GM18526 (cell line): ENCODE data around the gene ZSWIM9.

Source experiments
- POLR2A ChIP-seq: IDR thresholded peaks from 3 replicates; pipeline ENCODE4 v1.6.1; 2011; ENCODE audit not compliant: insufficient read length; ENCODE audit errors: extremely low read depth

Gene ZSWIM9

DNA sequence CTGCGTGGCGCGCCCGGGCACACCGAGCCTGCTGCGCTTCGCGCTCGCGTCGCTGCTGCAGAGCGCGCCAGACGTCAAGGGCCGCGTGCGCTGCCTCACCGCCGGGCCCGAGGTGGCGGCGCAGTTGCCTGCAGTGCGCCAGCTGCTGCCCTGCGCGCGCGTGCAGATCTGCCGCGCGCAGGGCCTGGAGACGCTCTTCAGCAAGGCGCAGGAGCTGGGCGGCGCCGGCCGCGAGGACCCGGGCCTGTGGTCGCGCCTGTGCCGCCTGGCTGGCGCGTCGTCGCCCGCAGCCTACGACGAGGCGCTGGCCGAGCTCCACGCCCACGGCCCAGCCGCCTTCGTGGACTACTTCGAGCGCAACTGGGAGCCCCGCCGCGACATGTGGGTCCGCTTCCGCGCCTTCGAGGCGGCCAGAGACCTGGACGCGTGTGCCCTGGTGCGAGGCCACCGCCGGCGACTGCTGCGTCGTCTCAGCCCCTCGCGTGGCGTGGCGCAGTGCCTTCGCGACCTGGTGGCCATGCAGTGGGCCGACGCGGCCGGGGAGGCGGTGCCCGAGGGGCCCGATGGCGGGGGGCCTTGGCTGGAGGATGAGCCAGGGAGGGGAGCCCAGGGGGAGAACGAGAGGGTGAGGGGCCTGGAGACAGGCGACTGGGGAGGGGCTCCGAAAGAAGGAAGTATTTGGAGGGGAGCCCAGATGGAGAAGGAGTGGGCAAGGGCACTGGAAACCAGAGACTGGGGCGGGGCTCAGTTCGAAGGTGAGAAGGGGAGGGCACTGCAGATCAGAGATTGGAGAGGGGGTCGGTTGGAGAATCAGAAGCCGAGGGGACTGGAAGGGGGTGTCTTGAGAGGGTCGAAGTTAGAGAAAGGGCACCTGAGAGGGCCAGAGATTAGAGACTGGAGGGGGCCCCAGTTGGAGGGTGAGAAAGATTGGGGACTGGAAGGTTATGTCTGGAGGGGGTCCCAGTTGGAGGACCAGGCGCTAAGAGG, 24.7 kb downstream of the ZSWIM9 start:
- no peak for TF ChIP-seq POLR2A

DNA sequence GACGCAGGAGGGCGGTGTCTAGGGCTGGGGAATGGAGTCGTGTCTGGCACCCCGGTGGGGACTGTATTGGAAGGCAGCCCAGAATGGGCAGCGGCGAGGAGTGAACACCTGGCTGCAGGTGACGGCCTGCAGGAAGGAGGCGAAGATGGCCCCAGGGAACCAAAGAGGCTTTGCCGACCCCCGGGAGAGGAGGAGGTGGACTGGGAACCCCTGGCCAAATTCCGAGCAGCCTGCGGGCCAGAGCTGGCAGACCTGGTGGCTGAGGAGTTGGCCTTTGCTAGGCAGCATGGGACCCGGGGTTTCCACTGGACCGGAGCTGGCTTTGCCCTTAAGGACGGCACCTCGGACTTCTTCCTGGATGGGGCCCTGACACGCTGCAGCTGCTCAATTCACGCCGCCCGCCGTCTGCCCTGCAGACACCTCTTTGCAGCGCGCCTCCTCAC, 25.9 kb downstream of the ZSWIM9 start:
- no peak for TF ChIP-seq POLR2A

- TF ChIP-seq POLR2A = no peak
Measured at GRCh38 chr19:48196933-48197665, 26.6 kb downstream of the ZSWIM9 start.

- no peak for TF ChIP-seq POLR2A
Measured at GRCh38 chr19:48203222-48203793, 32.8 kb downstream of the ZSWIM9 start.

DNA sequence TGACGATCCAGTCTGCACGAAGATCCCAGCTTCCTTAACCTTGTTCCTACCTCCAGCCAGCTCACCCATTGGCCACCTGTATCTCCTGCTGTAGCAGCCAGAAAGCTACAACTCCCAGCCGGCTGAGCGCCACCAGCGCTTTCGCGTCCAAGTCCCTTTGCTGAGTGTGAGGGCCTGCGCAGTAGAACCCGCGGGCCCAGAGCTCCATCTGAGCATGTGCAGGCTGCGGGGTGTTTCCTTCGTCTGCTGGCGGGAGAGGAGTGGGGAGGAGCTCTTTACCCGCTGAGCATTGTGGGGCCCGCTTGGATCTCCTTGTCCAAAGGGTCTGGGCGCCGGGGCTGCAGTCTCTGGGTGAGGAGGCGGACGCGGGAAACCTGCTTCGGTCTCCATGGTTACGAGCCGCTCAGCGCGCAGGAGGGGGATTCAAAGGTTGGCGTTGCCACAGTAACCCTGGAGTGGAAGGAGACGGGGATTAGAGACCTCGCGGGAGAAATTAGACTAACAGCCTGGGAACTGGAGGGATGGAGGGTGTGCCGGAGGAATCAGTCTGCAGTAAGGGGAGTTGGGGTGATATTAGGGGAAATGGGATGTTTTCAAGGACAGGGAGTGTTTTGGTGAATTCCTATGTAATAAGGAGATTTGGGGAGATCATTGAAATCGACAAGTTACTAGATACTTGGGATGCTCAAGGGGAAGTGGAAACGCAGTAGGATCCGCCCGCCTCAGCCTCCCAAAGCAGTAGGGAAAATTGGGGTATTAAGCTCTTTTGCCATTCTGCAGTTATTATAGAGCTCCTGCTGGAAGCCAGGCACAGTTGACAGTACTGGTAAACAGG, 33.5 kb downstream of the ZSWIM9 start:
- TF ChIP-seq POLR2A = peak; percentile 81

DNA sequence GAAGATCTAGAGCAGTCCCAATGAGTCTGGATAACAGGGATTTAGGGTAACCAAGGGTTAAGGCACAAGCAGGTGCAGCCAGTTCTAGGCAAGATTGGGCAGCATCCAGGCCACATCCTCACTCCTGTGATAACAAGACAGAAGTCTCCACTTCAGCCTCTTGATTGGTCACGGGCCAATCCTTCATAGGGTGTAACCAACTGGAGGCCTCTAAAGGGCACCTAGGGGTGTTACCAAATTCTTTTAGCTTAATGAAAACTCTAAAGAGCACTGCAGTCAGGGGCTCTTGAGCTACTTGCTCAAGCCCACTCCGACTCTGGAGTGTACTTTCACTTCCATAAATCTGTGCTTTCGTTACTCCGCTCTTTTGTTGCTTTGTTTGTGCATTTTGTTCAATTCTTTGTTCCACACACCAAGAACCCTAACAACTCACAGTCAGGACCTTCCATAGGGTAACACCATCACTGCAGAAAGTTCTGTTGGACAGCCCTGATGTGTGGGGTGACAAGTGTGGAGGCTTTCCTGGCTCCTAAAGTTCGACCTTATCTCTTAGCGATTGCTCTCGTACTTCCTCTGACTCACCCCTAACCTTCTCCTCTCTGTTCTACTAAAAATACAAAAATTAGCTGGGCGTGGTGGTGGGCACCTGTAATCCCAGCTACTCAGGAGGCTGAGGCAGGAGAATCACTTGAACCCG, 36.1 kb downstream of the ZSWIM9 start:
- TF ChIP-seq POLR2A = no peak

DNA sequence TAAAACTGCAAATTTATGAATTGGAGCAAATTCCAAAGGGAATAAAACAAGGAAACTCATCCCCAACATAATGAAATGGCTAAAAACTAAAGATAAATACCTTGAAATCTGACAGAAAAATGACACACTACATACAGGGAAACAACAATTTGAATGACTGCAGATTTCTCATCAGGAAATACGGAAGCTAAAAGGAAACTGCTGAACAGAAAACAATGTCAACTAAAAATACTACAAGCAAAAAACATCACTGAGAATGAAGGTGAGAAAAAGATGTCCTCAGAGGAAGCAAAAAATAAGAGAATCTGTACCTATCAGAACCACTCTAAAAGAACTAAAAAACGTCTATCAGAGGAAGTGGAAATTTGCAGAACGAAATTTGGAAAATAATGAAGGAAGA, 39.5 kb downstream of the ZSWIM9 start:
- TF ChIP-seq POLR2A = no peak

DNA sequence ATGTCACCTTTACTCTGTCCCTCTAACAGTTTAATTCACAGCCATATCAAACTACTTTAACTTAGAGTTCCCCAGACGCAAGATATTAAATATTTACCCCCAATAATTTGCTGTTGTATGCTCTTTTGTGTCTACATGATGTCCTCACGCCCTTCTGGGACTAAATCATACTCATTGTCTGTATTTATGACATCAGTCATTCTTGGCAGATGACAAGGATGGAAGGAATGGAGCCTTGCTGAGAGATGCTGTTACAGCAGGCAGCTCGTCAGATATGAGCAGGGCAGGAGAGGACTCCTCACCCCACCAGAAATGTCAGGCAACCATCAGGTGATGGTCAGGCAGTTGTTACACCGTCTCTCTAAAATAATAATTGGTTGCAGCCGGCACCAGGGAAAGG, 43.5 kb downstream of the ZSWIM9 start:
- no peak for TF ChIP-seq POLR2A

DNA sequence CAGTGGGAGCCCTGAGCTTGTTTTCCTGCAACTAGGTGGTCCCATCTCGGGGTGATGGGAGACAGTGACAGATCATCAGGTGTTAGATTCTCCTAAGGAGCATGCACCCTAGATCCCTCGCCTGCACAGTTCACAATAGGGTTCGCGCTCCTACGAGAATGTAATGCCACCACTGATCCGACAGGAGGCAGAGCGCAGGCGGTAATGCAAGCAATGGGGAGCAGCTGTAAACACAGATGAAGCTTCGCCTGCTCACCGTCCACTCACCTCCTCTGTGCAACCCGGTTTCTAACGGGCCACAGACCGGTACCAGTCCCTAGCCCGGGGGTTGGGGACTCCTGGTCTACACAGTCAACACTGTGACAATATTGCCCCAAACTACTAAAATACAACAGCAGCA, 46.5 kb downstream of the ZSWIM9 start:
- TF ChIP-seq POLR2A = no peak

DNA sequence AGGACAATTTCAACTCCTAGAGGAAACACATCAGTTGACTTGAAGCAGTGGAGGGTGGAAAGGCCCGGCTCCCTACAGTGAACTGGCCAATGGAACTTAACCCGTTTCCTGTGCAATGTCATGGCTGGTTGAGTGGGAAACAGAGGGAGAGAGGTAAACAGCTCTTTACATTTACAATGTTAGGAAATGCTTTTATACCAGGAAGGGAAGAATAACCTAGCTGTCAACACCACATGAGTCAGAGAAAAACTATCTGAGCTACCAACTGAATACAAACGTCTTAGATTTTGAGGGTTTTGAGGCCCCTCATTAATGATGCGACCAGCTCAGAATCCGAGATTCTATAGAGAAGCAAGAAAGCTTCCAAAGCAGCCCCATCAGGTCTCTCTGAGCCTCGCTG, 48.5 kb downstream of the ZSWIM9 start:
- TF ChIP-seq POLR2A = no peak

- no peak for TF ChIP-seq POLR2A
Measured at GRCh38 chr19:48221628-48222027, 51.1 kb downstream of the ZSWIM9 start.

GRCh38 chr19:48230555-48231129, 60.2 kb downstream of the ZSWIM9 start:
- TF ChIP-seq POLR2A = no peak

DNA sequence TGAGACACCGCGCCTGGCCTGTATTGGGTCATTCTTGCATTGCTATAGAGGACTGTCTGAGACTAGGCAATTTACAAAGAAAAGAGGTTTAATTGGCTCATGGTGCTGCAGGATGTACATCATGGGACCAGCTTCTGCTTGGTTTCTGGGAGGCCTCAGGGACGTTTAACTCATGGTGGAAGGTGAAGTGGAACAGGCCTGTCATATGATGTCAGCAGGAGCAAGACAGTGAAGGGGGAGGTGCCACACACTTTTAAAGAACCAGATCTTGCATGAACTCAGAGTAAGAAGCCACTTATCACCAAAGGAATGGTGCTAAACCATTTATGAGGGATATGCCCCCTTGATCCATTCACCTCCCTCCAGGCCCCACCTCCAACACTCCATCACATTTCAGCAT, 66.6 kb downstream of the ZSWIM9 start:
- TF ChIP-seq POLR2A = no peak

DNA sequence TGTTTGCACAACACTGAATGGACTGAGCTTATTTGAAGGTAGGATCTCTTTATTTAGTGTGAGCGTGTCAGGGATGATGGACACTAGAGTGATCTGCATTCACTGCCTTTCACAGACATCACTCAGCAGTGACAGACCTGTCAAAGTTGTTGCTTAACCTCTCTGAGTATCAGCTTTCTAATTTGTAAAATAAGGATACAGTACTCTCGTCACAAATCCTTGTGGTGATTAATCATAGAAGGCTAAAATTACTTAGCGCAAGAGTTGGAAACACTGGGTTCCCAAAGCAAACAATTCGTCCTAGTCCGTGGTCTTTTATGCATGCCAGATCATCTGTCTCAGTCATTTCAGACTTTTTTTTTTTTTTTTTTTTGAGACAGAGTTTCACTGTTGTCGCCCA, 68.6 kb downstream of the ZSWIM9 start:
- TF ChIP-seq POLR2A = no peak
